ENCODE measurements around the gene ZNF503. TPM values are rescaled to one million over a fixed set of nuclear protein-coding genes. Genes with fewer than 3 reads are reported as not detected.

Gene ZNF503
- total and polyA plus RNA-seq, 10 of the 15 experiments (the other 5 are each of a cell fraction or from before 2014, with no cell fraction given), result 0.05 to 1.1 (median 0.11) TPM; not detected in 1

GRCh38 chr10:75353183-75353582 lies 48.4 kb downstream of the ZNF503 start:
- RAD21 ChIA-PET (ENCODE audit: unreplicated experiment), result no interaction called here
- CTCF ChIA-PET, result no interaction called here
- Histone ChIP-seq H3K4me1 (ENCODE audit: control insufficient read depth, insufficient read depth, low read length) (no peaks in the 10 kb centered on the region), H3K36me3 (ENCODE audit: control insufficient read depth in 2 of 2, insufficient read depth in 2 of 2, low read length in 1 of 2) (no peaks in the 10 kb centered on the region), H2AFZ (ENCODE audit: control insufficient read depth, low read depth, low read length) (no peak overlapping the region), H3K79me2 (ENCODE audit: control insufficient read depth, insufficient read depth, low read length) (no peaks in the 10 kb centered on the region), H3K4me3 (no peak overlapping the region), H3K9me3 (replicated peaks; ENCODE audit: control insufficient read depth, insufficient read depth, low read length) (no peaks in the 10 kb centered on the region), H3K27me3 (replicated peaks in 1 of 2; ENCODE audit: control insufficient read depth in 2 of 2, insufficient read depth in 2 of 2, low read length in 1 of 2) (no peaks in the 10 kb centered on the region; a peak in 1 of 4 replicates), H3K27ac (ENCODE audit: control insufficient read depth, insufficient read depth) (no peak overlapping the region), H3K4me2 (ENCODE audit: control insufficient read depth, insufficient read depth) (no peak overlapping the region), H4K20me1 (ENCODE audit: control insufficient read depth, insufficient read depth) (no peaks in the 10 kb centered on the region), H3K9ac (ENCODE audit: control insufficient read depth, insufficient read depth, low read length) (no peak overlapping the region)
- ATAC-seq (no peak), FAIRE-seq (no peak), DNase-seq (ENCODE audit: low read depth, low spot score) (no peak)
- intact Hi-C loops (cut with micrococcal nuclease; ENCODE audit: unreplicated experiment), result no loop called here
- TF ChIP-seq RB1 (IDR thresholded peaks at IDR 0.05; ENCODE audit: borderline replicate concordance) (no peak), RFX5 (IDR thresholded peaks at IDR 0.05; ENCODE audit: low read depth, low read length) (no peak), ZNF274 (IDR thresholded peaks at IDR 0.05; ENCODE audit: insufficient read depth, insufficient read length) (no peak), GABPA (IDR thresholded peaks at IDR 0.05; ENCODE audit: low read depth) (no peak), HDGF (IDR thresholded peaks at IDR 0.05) (no peak), SUPT20H (IDR thresholded peaks at IDR 0.05; ENCODE audit: borderline replicate concordance, control insufficient read depth, low read depth, low read length) (no peak), KAT2A (conservative IDR thresholded peaks at IDR 0.05; ENCODE audit: control insufficient read depth, low read depth, low read length) (no peak), CBX3 (IDR thresholded peaks at IDR 0.05; ENCODE audit: borderline replicate concordance, low read depth) (no peak), IKZF2 (IDR thresholded peaks at IDR 0.05) (no peak), CEBPZ (IDR thresholded peaks at IDR 0.05; ENCODE audit: low read depth, low read length) (no peak)
- WGBS (ENCODE audit: insufficient coverage, insufficient replicate concordance, low lambda C conversion rate, missing lambda C conversion rate), result 23% methylated on average over 7 of the region's 7 CpGs
- no TSS peak for BruUV-seq (replicated peaks)
- SMC1A ChIA-PET (ENCODE audit: uncharacterized antibody, unreplicated experiment), result no interaction called here
- POLR2A ChIA-PET, result no interaction called here
- in situ Hi-C loops (cut with MboI), result no loop called here

Data from GM12878 (cell line).